ENCODE results near the gene CDC42SE1. TPM values are rescaled to one million over a fixed set of nuclear protein-coding genes. Genes with fewer than 3 reads are reported as not detected.

The CDC42SE1 gene
- total and polyA plus RNA-seq, 9 of the 15 experiments (the other 6 are each of a cell fraction or from before 2014, with no cell fraction given), result 78.1 to 189 (median 114) TPM

GRCh38 chr1:151054971-151055547 lies 4.4 kb downstream of the CDC42SE1 start (continued):
- no peak for TF ChIP-seq ZNF41 (CRISPR knock-in tag; conservative IDR thresholded peaks at IDR 0.05)
- no peak for TF ChIP-seq DIDO1 (tag; IDR thresholded peaks at IDR 0.05; ENCODE audit: low read depth)
- TF ChIP-seq CBX5 (IDR thresholded peaks at IDR 0.05; ENCODE audit: borderline replicate concordance, low read depth), result no peak
- TF ChIP-seq ZNF3 (CRISPR knock-in tag; IDR thresholded peaks at IDR 0.05), result no peak
- TF ChIP-seq GTF2E2 (tag; IDR thresholded peaks at IDR 0.05), result no peak
- no peak for TF ChIP-seq U2AF2 (optimal IDR thresholded peaks at IDR 0.05; ENCODE audit: low read depth, low read length)
- TF ChIP-seq, protein P1, sequence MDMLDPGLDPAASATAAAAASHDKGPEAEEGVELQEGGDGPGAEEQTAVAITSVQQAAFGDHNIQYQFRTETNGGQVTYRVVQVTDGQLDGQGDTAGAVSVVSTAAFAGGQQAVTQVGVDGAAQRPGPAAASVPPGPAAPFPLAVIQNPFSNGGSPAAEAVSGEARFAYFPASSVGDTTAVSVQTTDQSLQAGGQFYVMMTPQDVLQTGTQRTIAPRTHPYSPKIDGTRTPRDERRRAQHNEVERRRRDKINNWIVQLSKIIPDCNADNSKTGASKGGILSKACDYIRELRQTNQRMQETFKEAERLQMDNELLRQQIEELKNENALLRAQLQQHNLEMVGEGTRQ (CRISPR knock-in tag; IDR thresholded peaks at IDR 0.05), result no peak
- TF ChIP-seq, protein P2, sequence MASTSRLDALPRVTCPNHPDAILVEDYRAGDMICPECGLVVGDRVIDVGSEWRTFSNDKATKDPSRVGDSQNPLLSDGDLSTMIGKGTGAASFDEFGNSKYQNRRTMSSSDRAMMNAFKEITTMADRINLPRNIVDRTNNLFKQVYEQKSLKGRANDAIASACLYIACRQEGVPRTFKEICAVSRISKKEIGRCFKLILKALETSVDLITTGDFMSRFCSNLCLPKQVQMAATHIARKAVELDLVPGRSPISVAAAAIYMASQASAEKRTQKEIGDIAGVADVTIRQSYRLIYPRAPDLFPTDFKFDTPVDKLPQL (IDR thresholded peaks at IDR 0.05; ENCODE audit: extremely low read depth, insufficient read length), result no peak
- TF ChIP-seq ZNF398 (CRISPR knock-in tag; IDR thresholded peaks at IDR 0.05), result no peak
- TF ChIP-seq PHF21A (IDR thresholded peaks at IDR 0.05; ENCODE audit: borderline replicate concordance, low read depth), result no peak
- TF ChIP-seq ZNF740 (CRISPR knock-in tag; IDR thresholded peaks at IDR 0.05), result no peak
- TF ChIP-seq ZNF740 (tag; IDR thresholded peaks at IDR 0.05), result no peak
- no peak for TF ChIP-seq PHF20 (IDR thresholded peaks at IDR 0.05; ENCODE audit: partially characterized antibody)
- TF ChIP-seq NCOA1 (IDR thresholded peaks at IDR 0.05; ENCODE audit: low read depth), result peak; percentile 63; the same call in 1 of the 2 replicates
- no peak for TF ChIP-seq NFE2 (IDR thresholded peaks at IDR 0.05; ENCODE audit: low read depth)
- no peak for TF ChIP-seq RBM15 (IDR thresholded peaks at IDR 0.05; ENCODE audit: insufficient read depth, low read length)
- TF ChIP-seq HOXB6 (CRISPR knock-in tag; IDR thresholded peaks at IDR 0.05; ENCODE audit: borderline replicate concordance), result no peak
- no peak for TF ChIP-seq PURB (CRISPR knock-in tag; IDR thresholded peaks at IDR 0.05; ENCODE audit: low read depth)
- TF ChIP-seq, protein P3, sequence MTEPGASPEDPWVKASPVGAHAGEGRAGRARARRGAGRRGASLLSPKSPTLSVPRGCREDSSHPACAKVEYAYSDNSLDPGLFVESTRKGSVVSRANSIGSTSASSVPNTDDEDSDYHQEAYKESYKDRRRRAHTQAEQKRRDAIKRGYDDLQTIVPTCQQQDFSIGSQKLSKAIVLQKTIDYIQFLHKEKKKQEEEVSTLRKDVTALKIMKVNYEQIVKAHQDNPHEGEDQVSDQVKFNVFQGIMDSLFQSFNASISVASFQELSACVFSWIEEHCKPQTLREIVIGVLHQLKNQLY (CRISPR knock-in tag; conservative IDR thresholded peaks at IDR 0.05), result no peak
- no peak for TF ChIP-seq ZNF717 (CRISPR knock-in tag; IDR thresholded peaks at IDR 0.05)
- TF ChIP-seq CHCHD3 (CRISPR knock-in tag; IDR thresholded peaks at IDR 0.05), result no peak
- TF ChIP-seq BRD9 (IDR thresholded peaks at IDR 0.05; ENCODE audit: low read depth, partially characterized antibody), result peak; percentile 34
- TF ChIP-seq NCOA2 (IDR thresholded peaks at IDR 0.05; ENCODE audit: partially characterized antibody in 2 of 2), result no peak
- TF ChIP-seq ZNF561 (CRISPR knock-in tag; conservative IDR thresholded peaks at IDR 0.05), result no peak
- TF ChIP-seq FOS (IDR thresholded peaks at IDR 0.05; ENCODE audit: extremely low read depth, insufficient read length), result no peak
- peak; percentile 52; the same call in 1 of the 2 replicates for TF ChIP-seq STAT5A (IDR thresholded peaks at IDR 0.05; ENCODE audit: borderline replicate concordance, low read length)

Data from K562 (cell line).